Mesenchymal stem cell (in vitro differentiated cells and primary cell): ENCODE results near the gene RASGEF1C.

Experiments used
- DNase-seq: peaks from one replicate; pipeline ENCODE4 v3.0.0-alpha.2; 2013
- H2AFZ ChIP-seq: one replicate; pipeline ENCODE4 v1.6.1; 2013; ENCODE audit warnings: low read depth, mild to moderate bottlenecking, control low read depth, inconsistent platforms, low read length, moderate library complexity
- H2AK5ac ChIP-seq: 2 replicates; pipeline ENCODE4 v1.6.1; 2013; ENCODE audit warnings: low read length, moderate library complexity, mild to moderate bottlenecking, inconsistent platforms; ENCODE audit not compliant: severe bottlenecking
- H2BK120ac ChIP-seq: one replicate; pipeline ENCODE4 v1.6.1; 2013; ENCODE audit warnings: low read depth, mild to moderate bottlenecking, inconsistent platforms, low read length, moderate library complexity
- H2BK12ac ChIP-seq, 2 experiments: one replicate each; pipeline ENCODE4 v1.6.1; 2013; ENCODE audit warnings: inconsistent platforms in 2 of 2, low read length in 2 of 2, mild to moderate bottlenecking in 2 of 2, moderate library complexity in 2 of 2, control low read depth in 1 of 2
- H2BK15ac ChIP-seq: one replicate; pipeline ENCODE4 v1.6.1; 2013; ENCODE audit warnings: mild to moderate bottlenecking, low read depth, inconsistent platforms; ENCODE audit not compliant: poor library complexity, severe bottlenecking
- H2BK5ac ChIP-seq: 2 replicates; pipeline ENCODE4 v1.6.1; 2013; ENCODE audit warnings: low read depth, mild to moderate bottlenecking, low read length, control low read depth, inconsistent platforms; ENCODE audit not compliant: poor library complexity, severe bottlenecking
- H3K14ac ChIP-seq, 2 experiments: one replicate each; pipeline ENCODE4 v1.6.1; 2013; ENCODE audit warnings: inconsistent platforms in 2 of 2, low read length in 2 of 2, control low read depth in 1 of 2, mild to moderate bottlenecking in 1 of 2, moderate library complexity in 1 of 2
- H3K18ac ChIP-seq, 2 experiments: one replicate each; pipeline ENCODE4 v1.6.1; 2013; ENCODE audit warnings: inconsistent platforms in 2 of 2, low read length in 2 of 2, control low read depth in 1 of 2, low read depth in 1 of 2, mild to moderate bottlenecking in 1 of 2
- H3K23ac ChIP-seq, 2 experiments: one replicate each; pipeline ENCODE4 v1.6.1; 2013; ENCODE audit warnings: inconsistent platforms in 2 of 2, low read length in 2 of 2, mild to moderate bottlenecking in 2 of 2, moderate library complexity in 2 of 2, control low read depth in 1 of 2
- H3K27ac ChIP-seq: 2 replicates; pipeline ENCODE4 v1.5.1; 2013; ENCODE audit warnings: mild to moderate bottlenecking, moderate library complexity, low read length, control low read depth, inconsistent platforms; ENCODE audit not compliant: poor library complexity, severe bottlenecking
- H3K27me3 ChIP-seq, 2 experiments: 2 replicates each; pipeline versions ENCODE4 v1.6.1 to v1.7.0; 2013; ENCODE audit warnings: low read length in 2 of 2, mild to moderate bottlenecking in 2 of 2, moderate library complexity in 2 of 2, control low read depth in 1 of 2, inconsistent platforms in 1 of 2; ENCODE audit not compliant: control insufficient read depth in 1 of 2, insufficient read depth in 1 of 2
- H3K36me3 ChIP-seq, 2 experiments: 2 replicates each; pipeline versions ENCODE4 v1.6.1 to v1.7.0; 2013; ENCODE audit warnings: low read length in 2 of 2, control low read depth in 1 of 2, inconsistent platforms in 1 of 2, low read depth in 1 of 2, mild to moderate bottlenecking in 1 of 2; ENCODE audit not compliant: insufficient read depth in 2 of 2, control insufficient read depth in 1 of 2
- H3K4ac ChIP-seq, 2 experiments: one replicate each; pipeline ENCODE4 v1.6.1; 2013; ENCODE audit warnings: inconsistent platforms in 2 of 2, low read length in 2 of 2, mild to moderate bottlenecking in 2 of 2, moderate library complexity in 2 of 2, control low read depth in 1 of 2, low read depth in 1 of 2
- H3K4me1 ChIP-seq: 2 replicates; pipeline ENCODE4 v1.6.1; 2013; ENCODE audit warnings: low read depth, low read length, control low read depth; ENCODE audit not compliant: control insufficient read depth, insufficient read depth
- H3K4me2 ChIP-seq: 2 replicates; pipeline ENCODE4 v1.6.1; 2013; ENCODE audit warnings: low read length, mild to moderate bottlenecking, inconsistent platforms; ENCODE audit not compliant: poor library complexity, severe bottlenecking
- H3K4me3 ChIP-seq, 2 experiments: 2 replicates each; pipeline versions ENCODE4 v1.5.1 to v1.7.0; 2013; ENCODE audit warnings: low read length in 2 of 2, mild to moderate bottlenecking in 2 of 2, control low read depth in 1 of 2, low read depth in 1 of 2; ENCODE audit not compliant: insufficient read depth in 1 of 2
- H3K79me1 ChIP-seq: replicated peaks from 2 replicates; pipeline ENCODE4 v1.6.1; 2013; ENCODE audit warnings: mild to moderate bottlenecking, control low read depth, low read length, inconsistent platforms; ENCODE audit not compliant: poor library complexity, severe bottlenecking
- H3K9ac ChIP-seq: 2 replicates; pipeline ENCODE4 v1.7.0; 2013; ENCODE audit warnings: mild to moderate bottlenecking, low read length, moderate library complexity
- H3K9me3 ChIP-seq: 2 replicates; pipeline ENCODE4 v1.7.0; 2013; ENCODE audit warnings: mild to moderate bottlenecking, low read length; ENCODE audit not compliant: control insufficient read depth
- H4K8ac ChIP-seq: one replicate; pipeline ENCODE4 v1.6.1; 2013; ENCODE audit warnings: inconsistent platforms, mild to moderate bottlenecking, low read length, moderate library complexity
- H4K91ac ChIP-seq: one replicate; pipeline ENCODE4 v1.6.1; 2013; ENCODE audit warnings: mild to moderate bottlenecking, low read length, inconsistent platforms
- WGBS: methylation state at CpG from one replicate; pipeline ENCODE4 v1.1.7; 2013; ENCODE audit warnings: mixed read lengths; 5-methylcytosine and 5-hydroxymethylcytosine counted together

RASGEF1C gene

DNA sequence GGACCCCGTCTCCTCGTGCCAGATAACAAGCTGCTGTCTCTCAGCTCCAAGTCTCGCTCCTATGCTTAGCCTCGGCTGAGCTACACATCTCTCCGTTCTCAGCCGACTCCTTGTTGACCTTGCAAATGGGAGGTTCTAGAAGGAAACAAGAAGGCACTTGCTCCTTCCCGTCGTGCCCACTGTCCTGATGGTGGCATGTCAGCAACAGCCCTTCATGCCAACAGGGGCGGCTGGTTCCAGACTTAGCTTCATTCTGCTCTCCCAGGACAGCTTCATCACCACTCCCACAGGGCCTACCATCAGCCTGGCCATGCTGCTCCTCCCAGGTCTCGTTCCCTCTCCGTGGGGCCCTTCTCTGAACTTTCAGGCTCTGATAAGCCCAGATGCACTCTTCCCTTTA is 13.0 kb upstream of the RASGEF1C start:
- no peak overlapping the region for H3K9ac ChIP-seq
- no peak overlapping the region for H3K14ac ChIP-seq
- H3K79me1 ChIP-seq, result no peaks in the 10 kb centered on the region
- no peak overlapping the region for H2BK12ac ChIP-seq
- H3K4me2 ChIP-seq, result no peak overlapping the region
- H4K91ac ChIP-seq, result no peak overlapping the region
- H3K4me1 ChIP-seq, result no peaks in the 10 kb centered on the region
- H2AFZ ChIP-seq, result no peak overlapping the region
- DNase-seq, result no peak
- no peak overlapping the region for H2BK5ac ChIP-seq
- no peak overlapping the region for H2AK5ac ChIP-seq
- H3K23ac ChIP-seq, result no peak overlapping the region
- no peak overlapping the region for H2BK15ac ChIP-seq
- peak overlapping the region in 1 of 2 experiments; percentile 13 for H3K4me3 ChIP-seq
- H3K9me3 ChIP-seq, result peaks cover 79% of the 10 kb centered on the region
- no peak overlapping the region for H3K18ac ChIP-seq
- H4K8ac ChIP-seq, result no peak overlapping the region
- no peak overlapping the region for H3K4ac ChIP-seq
- no peak overlapping the region for H3K27ac ChIP-seq
- no peaks in the 10 kb centered on the region for H3K36me3 ChIP-seq
- WGBS, result 97% methylated on average over 11 of the region's 11 CpGs
- no peak overlapping the region for H2BK120ac ChIP-seq
- H3K27me3 ChIP-seq, result no peaks in the 10 kb centered on the region

DNA sequence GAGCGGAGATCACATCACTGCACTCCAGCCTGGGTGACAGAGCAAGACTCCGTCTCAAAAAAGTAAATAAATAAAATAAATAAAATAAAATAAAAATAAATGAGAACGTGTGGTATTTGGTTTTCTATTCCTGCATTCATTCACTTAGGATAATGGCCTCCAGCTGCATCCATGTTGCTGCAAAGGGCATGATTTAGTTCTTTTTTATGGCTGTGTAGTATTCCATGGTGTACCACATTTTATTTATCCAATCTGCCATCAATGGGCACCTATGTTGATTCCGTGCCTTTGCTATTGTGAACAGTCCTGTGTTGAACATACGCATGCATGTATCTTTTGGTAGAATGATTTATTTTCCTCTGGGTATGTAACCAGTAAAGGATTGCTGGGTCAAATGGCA is 8.8 kb upstream of the RASGEF1C start:
- no peak overlapping the region for H2AK5ac ChIP-seq
- H3K4me1 ChIP-seq, result peaks cover 5% of the 10 kb centered on the region
- H3K18ac ChIP-seq, result no peak overlapping the region
- no peak overlapping the region for H4K8ac ChIP-seq
- H3K9ac ChIP-seq, result no peak overlapping the region
- H3K23ac ChIP-seq, result no peak overlapping the region
- no peak overlapping the region for H4K91ac ChIP-seq
- no peaks in the 10 kb centered on the region for H3K36me3 ChIP-seq
- H3K4me3 ChIP-seq, result no peak overlapping the region
- no peak overlapping the region for H2AFZ ChIP-seq
- no peak overlapping the region for H2BK15ac ChIP-seq
- H2BK5ac ChIP-seq, result no peak overlapping the region
- WGBS, result 98% methylated on average over 2 of the region's 5 CpGs
- DNase-seq, result no peak
- peaks cover under 1% of the 10 kb centered on the region in 2 experiments for H3K27me3 ChIP-seq
- H3K4ac ChIP-seq, result no peak overlapping the region
- H3K4me2 ChIP-seq, result no peak overlapping the region
- no peak overlapping the region for H2BK12ac ChIP-seq
- H2BK120ac ChIP-seq, result no peak overlapping the region
- H3K14ac ChIP-seq, result no peak overlapping the region
- H3K9me3 ChIP-seq, result peaks cover 50% of the 10 kb centered on the region
- H3K79me1 ChIP-seq, result no peaks in the 10 kb centered on the region
- no peak overlapping the region for H3K27ac ChIP-seq

DNA sequence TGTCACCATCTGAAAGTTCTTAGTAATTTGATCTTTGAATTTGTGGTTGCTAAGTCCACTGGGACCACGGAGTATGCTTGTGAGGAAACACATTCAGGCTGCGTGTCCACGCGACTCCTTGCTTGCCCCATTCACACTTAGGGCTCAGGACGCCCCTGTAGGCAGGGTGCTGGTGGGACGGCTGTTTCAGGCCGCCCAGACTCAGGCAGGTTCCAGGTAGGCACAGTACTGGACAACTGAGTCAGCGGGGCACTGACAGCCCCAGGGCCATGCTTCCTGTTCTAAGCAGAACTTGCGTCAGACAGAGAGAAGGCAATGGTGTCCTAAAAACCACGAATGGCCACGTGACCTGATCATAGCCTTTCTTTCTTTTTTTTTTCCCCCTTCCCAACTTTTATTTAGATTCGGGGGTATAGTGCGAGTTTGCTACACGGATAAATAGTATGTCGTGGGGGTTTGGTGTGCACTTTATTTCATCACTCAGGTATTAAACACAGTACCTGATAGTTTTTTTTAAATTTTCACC is 7.7 kb upstream of the RASGEF1C start:
- WGBS, result 91% methylated on average over 10 of the region's 15 CpGs
- Histone ChIP-seq H2AFZ (no peak overlapping the region), H2BK15ac (no peak overlapping the region), H3K27ac (no peak overlapping the region), H3K4me1 (peaks cover 5% of the 10 kb centered on the region), H3K36me3 (no peaks in the 10 kb centered on the region), H3K79me1 (no peaks in the 10 kb centered on the region), H2AK5ac (no peak overlapping the region), H3K18ac (no peak overlapping the region), H3K9me3 (peaks cover 39% of the 10 kb centered on the region), H3K14ac (no peak overlapping the region), H3K4me3 (no peak overlapping the region), H3K23ac (no peak overlapping the region), H4K8ac (no peak overlapping the region), H4K91ac (no peak overlapping the region), H2BK5ac (no peak overlapping the region), H3K27me3 (peaks cover 9 to 12% of the 10 kb centered on the region in 2 experiments), H2BK120ac (no peak overlapping the region), H3K4ac (no peak overlapping the region), H2BK12ac (no peak overlapping the region), H3K9ac (no peak overlapping the region), H3K4me2 (no peak overlapping the region)
- DNase-seq, result no peak

DNA sequence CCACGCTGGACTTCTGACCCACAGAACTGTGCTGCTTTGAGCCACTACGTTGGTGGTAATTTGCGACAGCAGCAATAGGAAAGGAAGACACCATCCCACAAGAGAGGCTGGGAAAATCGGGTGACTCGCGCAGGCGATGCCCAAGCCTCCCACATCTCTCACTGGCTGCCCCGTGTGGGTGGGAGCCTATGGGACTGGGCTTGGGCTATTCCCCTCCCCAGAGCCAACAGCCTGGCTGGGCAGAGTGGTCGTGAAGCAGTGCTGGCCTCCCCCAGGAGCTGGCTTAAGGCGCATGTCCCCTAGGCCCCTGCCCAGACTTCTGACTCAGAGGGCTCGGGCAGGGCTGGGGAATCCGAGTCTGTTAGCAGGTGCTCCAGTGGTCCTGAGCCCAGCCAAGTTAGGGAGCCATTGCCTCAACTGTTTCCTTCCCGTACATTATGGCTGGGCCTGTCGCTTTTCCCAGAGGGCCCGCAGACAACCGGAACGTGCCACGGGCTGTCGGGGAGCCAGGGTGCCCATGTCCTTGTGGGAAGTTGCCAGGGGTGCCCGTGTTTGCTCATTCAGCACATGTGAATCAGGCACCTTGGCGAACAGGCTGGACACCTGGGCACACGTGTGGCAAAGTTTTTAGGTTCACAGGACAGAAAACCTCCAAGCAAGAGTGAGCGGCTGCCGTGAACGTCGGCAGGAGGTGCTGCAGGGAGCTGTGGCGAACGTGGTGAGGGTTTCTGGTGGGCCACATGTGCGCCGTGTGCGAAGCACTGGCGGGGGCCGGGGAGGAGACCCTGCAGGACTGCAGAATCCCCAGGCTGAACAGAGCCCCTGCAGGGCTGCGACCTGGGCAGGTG is 7.0 kb upstream of the RASGEF1C start:
- H2BK5ac ChIP-seq, result no peak overlapping the region
- no peak overlapping the region for H2BK12ac ChIP-seq
- H3K4me1 ChIP-seq, result peaks cover 5% of the 10 kb centered on the region
- H3K36me3 ChIP-seq, result no peaks in the 10 kb centered on the region
- H2BK15ac ChIP-seq, result no peak overlapping the region
- no peak overlapping the region for H3K4ac ChIP-seq
- H3K4me2 ChIP-seq, result no peak overlapping the region
- H3K4me3 ChIP-seq, result peak overlapping the region in 1 of 2 experiments; percentile 0
- H3K14ac ChIP-seq, result no peak overlapping the region
- no peak overlapping the region for H3K9ac ChIP-seq
- H2AFZ ChIP-seq, result no peak overlapping the region
- H3K9me3 ChIP-seq, result peaks cover 32% of the 10 kb centered on the region
- H2AK5ac ChIP-seq, result no peak overlapping the region
- DNase-seq, result no peak
- no peak overlapping the region for H3K27ac ChIP-seq
- no peak overlapping the region for H4K8ac ChIP-seq
- 87% methylated on average over 34 of the region's 34 CpGs for WGBS
- no peaks in the 10 kb centered on the region for H3K79me1 ChIP-seq
- H3K18ac ChIP-seq, result no peak overlapping the region
- H4K91ac ChIP-seq, result no peak overlapping the region
- H2BK120ac ChIP-seq, result no peak overlapping the region
- peaks cover 15 to 19% of the 10 kb centered on the region in 2 experiments for H3K27me3 ChIP-seq
- no peak overlapping the region for H3K23ac ChIP-seq
